Caco-2 (cell line): Measurements from ENCODE around the gene TMCC1. TPM values are rescaled to one million over a fixed set of nuclear protein-coding genes. Genes with fewer than 3 reads are reported as not detected.

ENCODE experiments used
- BruUV-seq: library from RNA; stranded (reverse); fragments of 400-500 nt; replicated peaks from 2 replicates; lab custom pipeline; 2021; lab: Mats Ljungman, UMichigan
- CTCF ChIA-PET: fragments of 300-600 bp; sonication (Branson Sonifier 250); formaldehyde crosslinking; loops from one replicate; lab custom pipeline; 2022; ENCODE audit warnings: antibody characterized with exemption; lab: Charles Lee
- POLR2A ChIA-PET: fragments of 300-600 bp; sonication (Branson Sonifier 250); formaldehyde crosslinking; loops from one replicate; lab custom pipeline; 2022; ENCODE audit warnings: antibody characterized with exemption; lab: Charles Lee
- DNase-seq, 2 experiments: peaks; one replicate each; pipeline versions ENCODE4 v3.0.0 to v3.0.0-alpha.2; 2020 to 2022
- H3K27me3 ChIP-seq: replicated peaks from 2 replicates; pipeline ENCODE4 v1.6.0; 2011; ENCODE audit warnings: low read length; ENCODE audit not compliant: control insufficient read depth, insufficient read depth
- H3K36me3 ChIP-seq: 2 replicates; pipeline ENCODE4 v1.5.1; 2011; ENCODE audit warnings: low read length; ENCODE audit not compliant: control insufficient read depth, insufficient read depth
- H3K4me1 ChIP-seq: fragments of 250-450 bp; sonication (Bioruptor Pico); 2 replicates; pipeline ENCODE4 v1.5.1; 2020; ENCODE audit warnings: mild to moderate bottlenecking
- H3K4me3 ChIP-seq: 2 replicates; pipeline ENCODE4 v1.5.1; 2011; ENCODE audit warnings: low read depth, mild to moderate bottlenecking, control low read depth, low read length
- H3K9me3 ChIP-seq: fragments of 250-450 bp; sonication (Bioruptor Pico); 2 replicates; pipeline ENCODE4 v1.5.1; 2020; ENCODE audit warnings: mild to moderate bottlenecking, moderate library complexity
- H3K27ac Mint-ChIP-seq: one replicate; pipeline ENCODE4 v1.8.0; 2022; ENCODE audit warnings: mixed read lengths; ENCODE audit not compliant: unreplicated experiment
- H3K27me3 Mint-ChIP-seq: one replicate; pipeline ENCODE4 v1.8.0; 2022; ENCODE audit warnings: mixed read lengths; ENCODE audit not compliant: insufficient read depth, unreplicated experiment
- H3K36me3 Mint-ChIP-seq: one replicate; pipeline ENCODE4 v1.8.0; 2022; ENCODE audit warnings: mild to moderate bottlenecking, mixed read lengths; ENCODE audit not compliant: insufficient read depth, unreplicated experiment
- H3K4me1 Mint-ChIP-seq: one replicate; pipeline ENCODE4 v1.8.0; 2022; ENCODE audit warnings: low read depth, mixed read lengths; ENCODE audit not compliant: unreplicated experiment
- H3K4me3 Mint-ChIP-seq: one replicate; pipeline ENCODE4 v1.8.0; 2022; ENCODE audit warnings: mild to moderate bottlenecking, moderate library complexity, mixed read lengths; ENCODE audit not compliant: unreplicated experiment
- H3K9me3 Mint-ChIP-seq: one replicate; pipeline ENCODE4 v1.8.0; 2022; ENCODE audit warnings: mixed read lengths; ENCODE audit not compliant: unreplicated experiment
- intact Hi-C: fragments of 100-400 bp; cut with micrococcal nuclease; formaldehyde crosslinking; loops from one replicate; pipeline ENCODE4 v1.10.0; 2022; ENCODE audit not compliant: unreplicated experiment
- total RNA-seq: library from RNA; stranded (reverse); gene quantifications from 2 replicates; pipeline ENCODE4 v1.2.3, GENCODE V29; 2022
- TF ChIP-seq, protein P1 (sequence below), 2 experiments: fragments of 200-600 bp in 1 of 2; IDR thresholded peaks; 1 replicate in 1 of 2; 2 replicates in 1 of 2; pipeline versions ENCODE4 v1.5.1 to v1.8.0; 2011 to 2022; ENCODE audit warnings: antibody characterized with exemption in 1 of 2, control low read depth in 1 of 2, inconsistent platforms in 1 of 2, low read depth in 1 of 2, low read length in 1 of 2, mild to moderate bottlenecking in 1 of 2, moderate library complexity in 1 of 2; ENCODE audit not compliant: insufficient read depth in 1 of 2, severe bottlenecking in 1 of 2, unreplicated experiment in 1 of 2

The TMCC1 gene
- total RNA-seq, 1 experiment from 2014 or later = 27.8 TPM

DNA sequence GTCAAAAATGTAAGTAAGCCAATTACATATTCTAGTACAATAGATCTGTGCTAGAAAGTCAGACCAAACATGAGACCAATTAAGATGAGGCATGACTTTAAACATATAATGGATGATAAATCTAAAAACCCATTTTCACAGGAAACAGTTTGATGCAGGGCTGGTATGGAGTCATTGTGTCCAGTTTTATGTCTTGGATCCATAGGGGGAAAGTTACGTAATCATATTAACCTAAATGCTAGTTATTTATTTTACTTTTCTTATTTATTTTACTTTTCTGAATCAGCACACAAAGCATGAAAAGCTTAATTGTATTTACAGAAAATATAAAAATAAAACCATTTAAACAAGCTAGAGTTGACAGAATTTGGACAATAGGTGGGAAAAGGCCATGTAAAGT is 26.3 kb upstream of the TMCC1 start:
- no peak overlapping the region for H3K4me3 Mint-ChIP-seq
- BruUV-seq = no TSS peak
- no peaks in the 10 kb centered on the region for H3K27me3 Mint-ChIP-seq
- peaks cover 27% of the 10 kb centered on the region for H3K9me3 ChIP-seq
- no peaks in the 10 kb centered on the region for H3K27me3 ChIP-seq
- H3K36me3 Mint-ChIP-seq = no peaks in the 10 kb centered on the region
- H3K4me1 ChIP-seq = no peaks in the 10 kb centered on the region
- intact Hi-C loops = no loop called here
- peaks cover 61% of the 10 kb centered on the region for H3K9me3 Mint-ChIP-seq
- no peaks in the 10 kb centered on the region for H3K36me3 ChIP-seq
- DNase-seq = no peak
- TF ChIP-seq, protein P1, sequence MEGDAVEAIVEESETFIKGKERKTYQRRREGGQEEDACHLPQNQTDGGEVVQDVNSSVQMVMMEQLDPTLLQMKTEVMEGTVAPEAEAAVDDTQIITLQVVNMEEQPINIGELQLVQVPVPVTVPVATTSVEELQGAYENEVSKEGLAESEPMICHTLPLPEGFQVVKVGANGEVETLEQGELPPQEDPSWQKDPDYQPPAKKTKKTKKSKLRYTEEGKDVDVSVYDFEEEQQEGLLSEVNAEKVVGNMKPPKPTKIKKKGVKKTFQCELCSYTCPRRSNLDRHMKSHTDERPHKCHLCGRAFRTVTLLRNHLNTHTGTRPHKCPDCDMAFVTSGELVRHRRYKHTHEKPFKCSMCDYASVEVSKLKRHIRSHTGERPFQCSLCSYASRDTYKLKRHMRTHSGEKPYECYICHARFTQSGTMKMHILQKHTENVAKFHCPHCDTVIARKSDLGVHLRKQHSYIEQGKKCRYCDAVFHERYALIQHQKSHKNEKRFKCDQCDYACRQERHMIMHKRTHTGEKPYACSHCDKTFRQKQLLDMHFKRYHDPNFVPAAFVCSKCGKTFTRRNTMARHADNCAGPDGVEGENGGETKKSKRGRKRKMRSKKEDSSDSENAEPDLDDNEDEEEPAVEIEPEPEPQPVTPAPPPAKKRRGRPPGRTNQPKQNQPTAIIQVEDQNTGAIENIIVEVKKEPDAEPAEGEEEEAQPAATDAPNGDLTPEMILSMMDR (IDR thresholded peaks at IDR 0.05; ENCODE audit: insufficient read depth in 1 of 2, low read depth in 1 of 2, low read length in 1 of 2, severe bottlenecking in 1 of 2, unreplicated experiment in 1 of 2) = no peak
- ChIA-PET CTCF (no interaction called here), POLR2A (no interaction called here)
- no peak overlapping the region for H3K4me3 ChIP-seq
- H3K27ac Mint-ChIP-seq = no peak overlapping the region
- no peaks in the 10 kb centered on the region for H3K4me1 Mint-ChIP-seq

DNA sequence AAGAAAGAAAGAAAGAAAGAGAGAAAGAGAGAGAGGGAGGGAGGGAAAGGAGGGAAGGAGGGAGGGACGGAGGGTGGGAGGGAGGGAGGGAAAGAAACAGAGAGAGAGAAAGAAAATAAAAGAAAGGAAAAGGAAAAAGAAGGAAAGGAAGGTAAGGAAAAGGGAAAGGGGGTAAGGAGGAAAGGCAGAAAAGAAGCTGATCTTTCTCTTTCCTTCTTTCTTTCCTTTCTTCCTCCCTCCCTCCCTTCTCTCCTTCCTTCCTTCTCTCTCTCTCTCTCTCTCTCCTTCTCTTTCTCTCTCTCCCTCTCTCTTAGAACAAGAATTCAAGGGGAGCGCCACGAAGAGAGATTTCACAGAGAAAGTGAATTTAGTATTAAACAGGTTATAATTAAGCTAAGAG is 25.8 kb upstream of the TMCC1 start:
- ChIA-PET POLR2A (no interaction called here), CTCF (no interaction called here)
- Histone ChIP-seq H3K36me3 (no peaks in the 10 kb centered on the region), H3K27me3 (no peaks in the 10 kb centered on the region), H3K9me3 (peaks cover 27% of the 10 kb centered on the region), H3K4me3 (no peak overlapping the region), H3K4me1 (no peaks in the 10 kb centered on the region)
- TF ChIP-seq, protein P1 (IDR thresholded peaks at IDR 0.05; ENCODE audit: insufficient read depth in 1 of 2, low read depth in 1 of 2, low read length in 1 of 2, severe bottlenecking in 1 of 2, unreplicated experiment in 1 of 2) = no peak
- no peaks in the 10 kb centered on the region for H3K36me3 Mint-ChIP-seq
- no TSS peak for BruUV-seq
- H3K27me3 Mint-ChIP-seq = no peaks in the 10 kb centered on the region
- H3K4me1 Mint-ChIP-seq = no peaks in the 10 kb centered on the region
- H3K27ac Mint-ChIP-seq = no peak overlapping the region
- intact Hi-C loops = no loop called here
- H3K9me3 Mint-ChIP-seq = peaks cover 65% of the 10 kb centered on the region
- no peak for DNase-seq
- H3K4me3 Mint-ChIP-seq = no peak overlapping the region

DNA sequence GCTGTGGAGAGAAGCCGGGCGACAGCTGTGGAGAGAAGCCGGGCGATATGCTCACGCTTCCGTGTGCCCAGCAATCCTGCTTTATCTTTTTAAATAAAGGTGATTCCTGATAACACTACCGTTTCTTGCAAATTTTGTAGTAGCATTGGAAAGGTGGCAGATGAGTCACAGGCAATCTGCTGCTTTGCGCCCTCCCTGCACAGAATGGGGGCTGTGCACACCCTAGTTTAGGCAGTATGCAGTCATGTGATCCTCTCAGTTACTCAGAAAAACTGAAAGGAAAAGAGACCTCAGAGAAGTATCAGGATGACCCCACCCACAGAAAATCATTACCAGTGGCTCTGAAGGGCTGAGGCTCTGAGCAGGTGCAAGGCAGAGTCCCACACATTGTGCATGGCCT is 24.9 kb upstream of the TMCC1 start:
- Mint-ChIP-seq H3K27ac (no peak overlapping the region), H3K4me1 (no peaks in the 10 kb centered on the region), H3K4me3 (no peak overlapping the region), H3K27me3 (no peaks in the 10 kb centered on the region), H3K36me3 (no peaks in the 10 kb centered on the region), H3K9me3 (peaks cover 56% of the 10 kb centered on the region)
- intact Hi-C loops = no loop called here
- ChIA-PET POLR2A (no interaction called here), CTCF (no interaction called here)
- H3K36me3 ChIP-seq = no peaks in the 10 kb centered on the region
- H3K4me3 ChIP-seq = no peak overlapping the region
- H3K27me3 ChIP-seq = no peaks in the 10 kb centered on the region
- TF ChIP-seq, protein P1 (IDR thresholded peaks at IDR 0.05; ENCODE audit: insufficient read depth in 1 of 2, low read depth in 1 of 2, low read length in 1 of 2, severe bottlenecking in 1 of 2, unreplicated experiment in 1 of 2) = no peak
- BruUV-seq = no TSS peak
- no peak for DNase-seq
- peaks cover 27% of the 10 kb centered on the region for H3K9me3 ChIP-seq
- H3K4me1 ChIP-seq = no peaks in the 10 kb centered on the region
